Fibroblast of villous mesenchyme (primary cell): Measurements from ENCODE around the gene MAB21L4. TPM values are rescaled to one million over a fixed set of nuclear protein-coding genes. Genes with fewer than 3 reads are reported as not detected.

ENCODE experiments used
- DNase-seq: peaks from one replicate; pipeline ENCODE4 v3.0.0-alpha.2; 2010; ENCODE audit warnings: low read depth
- H3K4me3 ChIP-seq: 2 replicates; pipeline ENCODE4 v1.5.1; 2011; ENCODE audit warnings: low read depth, mild to moderate bottlenecking, low read length
- total RNA-seq: library from RNA; depleted of rRNA; stranded (reverse); fragments of >200 nt; gene quantifications from 2 replicates; pipeline ENCODE4 v1.2.3, GENCODE V29; 2012
- TF ChIP-seq, protein P1 (sequence below): IDR thresholded peaks from 2 replicates; pipeline ENCODE4 v1.5.1; 2012; ENCODE audit warnings: low read depth, mild to moderate bottlenecking, low read length; ENCODE audit not compliant: insufficient read depth

The MAB21L4 gene
- total RNA-seq, 1 donor = not detected

DNA sequence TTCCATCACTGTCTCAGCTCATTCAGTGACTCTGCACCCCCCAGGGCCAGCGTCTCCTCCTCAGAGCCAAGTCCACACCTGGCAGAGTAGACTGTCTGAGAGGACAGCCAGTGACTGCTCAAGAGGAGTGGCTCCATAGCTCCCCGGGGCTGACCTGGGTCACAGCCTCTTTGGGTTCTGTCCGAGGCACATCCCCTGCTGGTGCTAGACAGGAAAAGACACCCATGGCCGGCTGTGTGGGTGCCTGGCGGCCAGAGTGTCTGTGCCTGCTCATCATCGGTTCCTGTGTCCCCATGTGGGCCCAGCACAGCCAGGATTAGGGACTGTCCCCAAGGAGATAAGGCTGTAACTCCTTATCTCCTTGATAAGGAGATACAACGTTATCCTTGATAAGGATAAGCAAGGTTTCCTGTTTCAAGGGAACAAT is 6.7 kb upstream of the MAB21L4 start:
- TF ChIP-seq, protein P1, sequence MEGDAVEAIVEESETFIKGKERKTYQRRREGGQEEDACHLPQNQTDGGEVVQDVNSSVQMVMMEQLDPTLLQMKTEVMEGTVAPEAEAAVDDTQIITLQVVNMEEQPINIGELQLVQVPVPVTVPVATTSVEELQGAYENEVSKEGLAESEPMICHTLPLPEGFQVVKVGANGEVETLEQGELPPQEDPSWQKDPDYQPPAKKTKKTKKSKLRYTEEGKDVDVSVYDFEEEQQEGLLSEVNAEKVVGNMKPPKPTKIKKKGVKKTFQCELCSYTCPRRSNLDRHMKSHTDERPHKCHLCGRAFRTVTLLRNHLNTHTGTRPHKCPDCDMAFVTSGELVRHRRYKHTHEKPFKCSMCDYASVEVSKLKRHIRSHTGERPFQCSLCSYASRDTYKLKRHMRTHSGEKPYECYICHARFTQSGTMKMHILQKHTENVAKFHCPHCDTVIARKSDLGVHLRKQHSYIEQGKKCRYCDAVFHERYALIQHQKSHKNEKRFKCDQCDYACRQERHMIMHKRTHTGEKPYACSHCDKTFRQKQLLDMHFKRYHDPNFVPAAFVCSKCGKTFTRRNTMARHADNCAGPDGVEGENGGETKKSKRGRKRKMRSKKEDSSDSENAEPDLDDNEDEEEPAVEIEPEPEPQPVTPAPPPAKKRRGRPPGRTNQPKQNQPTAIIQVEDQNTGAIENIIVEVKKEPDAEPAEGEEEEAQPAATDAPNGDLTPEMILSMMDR = no peak
- H3K4me3 ChIP-seq = no peak overlapping the region
- no peak for DNase-seq

DNA sequence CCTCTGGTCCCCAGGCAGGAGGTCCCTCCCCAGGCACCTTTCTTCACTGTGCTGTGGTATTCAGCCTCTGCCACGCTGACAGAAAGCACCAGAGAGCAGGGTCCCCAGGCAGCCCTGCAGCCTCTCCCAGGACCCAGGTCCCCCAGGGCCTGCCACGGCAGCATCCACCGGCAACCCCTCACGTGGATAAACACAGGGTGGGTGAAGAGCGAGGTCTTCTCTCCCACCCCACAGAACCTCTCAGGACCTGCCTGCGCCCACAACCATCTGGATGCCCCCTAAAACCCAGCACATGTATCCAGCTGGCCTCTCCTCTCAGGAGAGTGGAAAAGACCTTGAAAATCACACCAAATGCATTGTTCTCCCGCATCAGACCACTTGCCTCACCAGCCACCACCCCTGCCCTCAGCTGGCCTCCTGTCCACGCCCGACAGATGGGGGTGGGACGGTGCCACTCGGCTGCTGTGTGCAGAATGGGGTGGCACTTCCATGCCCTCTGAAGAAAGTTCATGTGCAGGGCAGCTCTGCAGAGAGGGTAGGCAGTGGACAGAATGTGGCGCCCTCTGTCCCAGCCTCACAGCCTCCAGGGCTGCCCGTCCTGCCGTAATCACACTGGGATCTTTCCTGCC is 6.1 kb upstream of the MAB21L4 start:
- TF ChIP-seq, protein P1 = no peak
- no peak overlapping the region for H3K4me3 ChIP-seq
- DNase-seq = no peak

DNA sequence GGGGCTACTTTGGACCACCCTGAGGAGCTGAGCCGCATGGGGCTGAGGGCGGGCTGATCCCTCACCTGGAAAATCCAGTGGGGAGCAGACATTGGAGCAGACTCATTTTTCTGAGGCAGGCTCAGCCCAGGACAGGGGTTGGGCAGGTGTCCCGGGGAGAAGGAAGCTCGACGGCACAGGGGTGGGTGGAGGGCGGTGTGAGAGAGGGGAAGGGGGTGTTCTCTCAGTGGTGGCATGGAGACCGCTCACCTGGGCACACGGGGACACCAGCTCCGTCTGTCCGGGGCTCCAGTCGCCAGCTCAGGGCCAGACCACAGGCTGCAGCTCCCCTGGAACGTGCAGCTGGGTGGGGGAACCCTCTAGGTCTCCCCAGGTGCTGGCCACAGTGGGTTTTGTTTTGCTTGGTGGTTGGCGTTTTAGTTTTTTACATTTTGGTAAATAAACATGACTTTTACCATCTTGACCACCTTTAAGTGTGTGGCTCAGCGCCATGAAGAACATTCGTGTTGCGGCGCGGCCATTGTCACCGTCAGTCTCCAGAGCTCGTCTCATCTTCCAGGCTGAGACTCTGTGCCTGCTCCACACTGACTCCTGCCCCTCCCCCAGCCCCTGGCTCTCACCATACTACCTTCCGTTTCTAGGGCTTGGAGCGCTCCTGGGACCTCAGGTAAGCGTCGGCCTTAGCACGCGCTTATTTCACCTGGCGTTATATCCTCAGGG is 4.3 kb upstream of the MAB21L4 start:
- no peak overlapping the region for H3K4me3 ChIP-seq
- DNase-seq = no peak
- TF ChIP-seq, protein P1 = no peak

DNA sequence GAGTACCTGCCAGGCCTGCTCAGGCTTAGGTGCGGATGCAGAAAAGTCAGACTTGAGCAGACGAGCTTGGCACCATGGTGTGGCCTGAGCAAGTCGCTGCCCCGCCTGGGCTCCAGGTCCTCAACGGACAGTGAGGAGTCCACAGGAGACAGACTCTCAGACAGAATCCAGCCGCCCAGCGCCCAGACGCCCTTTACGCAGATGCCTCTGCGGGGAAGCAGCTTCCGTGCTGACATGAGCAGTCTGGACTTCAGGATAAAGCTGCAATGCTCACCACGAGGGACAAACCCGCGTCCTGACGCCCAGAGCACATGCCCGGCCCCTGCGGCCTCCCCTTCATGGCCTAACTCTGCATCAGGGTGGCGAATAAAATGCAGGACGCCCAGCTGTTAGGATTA is 3.5 kb upstream of the MAB21L4 start:
- TF ChIP-seq, protein P1 = no peak
- H3K4me3 ChIP-seq = no peak overlapping the region
- DNase-seq = no peak

DNA sequence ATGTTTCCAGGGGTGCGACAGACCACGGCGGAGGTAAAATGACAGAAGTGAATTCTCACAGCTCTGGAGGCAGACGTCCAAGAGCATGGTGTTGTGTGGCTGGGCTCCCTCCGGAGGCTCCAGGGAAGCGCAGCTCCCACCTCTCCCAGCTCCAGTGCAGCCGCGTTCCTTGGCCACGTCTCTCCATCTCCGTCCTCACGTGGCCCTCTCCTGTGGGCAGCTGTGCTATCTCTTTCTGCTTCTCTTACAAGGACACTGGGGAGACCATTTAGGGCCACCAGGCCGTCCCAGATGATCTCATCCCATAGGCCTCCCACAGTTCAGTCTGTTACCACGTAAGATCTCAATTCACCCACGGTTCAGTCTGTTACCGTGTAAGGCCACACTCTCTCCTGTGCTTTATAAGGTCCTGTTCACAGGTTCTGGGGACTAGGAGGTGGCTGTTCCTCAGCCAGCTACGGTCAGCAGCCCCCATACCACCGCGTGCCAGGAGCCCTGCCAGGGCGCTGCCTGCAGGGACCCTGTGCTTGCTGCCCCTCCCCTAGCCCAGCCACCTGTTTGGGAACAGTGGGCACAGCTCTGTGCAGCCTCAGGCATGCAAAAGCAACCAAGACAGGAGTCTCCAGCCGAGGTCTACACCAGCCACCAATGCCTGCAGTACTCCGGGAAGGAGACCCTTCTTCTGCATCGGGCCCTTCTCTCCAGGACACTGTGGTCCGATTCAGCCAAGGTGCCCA is 2.9 kb upstream of the MAB21L4 start:
- no peak overlapping the region for H3K4me3 ChIP-seq
- TF ChIP-seq, protein P1 = no peak
- DNase-seq = no peak

DNA sequence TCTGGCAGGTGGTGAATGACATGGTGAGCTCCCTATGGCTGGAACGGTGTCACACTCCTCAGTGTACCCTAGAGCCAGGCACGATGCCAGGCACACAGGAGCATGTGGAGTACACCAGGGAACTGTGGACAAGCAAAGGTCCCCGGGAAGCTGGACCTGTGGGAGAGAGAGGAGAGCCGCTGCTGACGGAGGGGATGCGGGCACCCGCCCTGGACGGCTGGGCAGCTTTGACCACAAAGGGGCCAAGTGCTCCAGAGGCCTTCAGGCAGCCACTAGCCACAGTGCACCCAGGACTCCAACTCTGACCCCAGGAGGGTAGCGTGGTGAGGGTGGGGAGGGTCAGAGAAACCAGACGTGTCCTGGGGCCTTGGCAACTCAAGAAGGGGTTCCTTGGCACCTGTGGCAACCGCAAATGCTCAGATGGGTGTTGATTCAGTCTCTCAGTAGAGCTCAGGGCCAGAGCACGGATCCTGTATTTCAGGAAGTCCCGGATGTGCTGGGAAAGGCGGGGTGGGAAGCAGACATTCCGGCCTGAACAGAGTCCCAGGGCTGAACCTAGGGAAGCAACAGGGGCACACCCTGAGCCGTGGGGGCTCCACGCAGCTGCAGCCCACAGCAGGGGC is 2.3 kb upstream of the MAB21L4 start:
- no peak overlapping the region for H3K4me3 ChIP-seq
- TF ChIP-seq, protein P1 = no peak
- DNase-seq = no peak
